Smooth muscle cell (in vitro differentiated cells): Measurements from ENCODE around the gene CLEC2L. TPM values are rescaled to one million over a fixed set of nuclear protein-coding genes. Genes with fewer than 3 reads are reported as not detected.

Source experiments
- DNase-seq: peaks from one replicate; lab custom pipeline; 2025; ENCODE audit not compliant: unreplicated experiment; lab: John Stamatoyannopoulos, UW
- H2AFZ ChIP-seq: fragments of 200-600 bp; sonication (generic); 2 replicates; pipeline ENCODE4 v1.6.0; 2016; ENCODE audit warnings: antibody characterized with exemption, low read depth, mild to moderate bottlenecking
- H3F3A ChIP-seq: fragments of 200-600 bp; sonication (generic); 2 replicates; pipeline ENCODE4 v1.6.0; 2017; ENCODE audit warnings: antibody characterized with exemption, low read depth
- H3K27ac ChIP-seq: fragments of 200-600 bp; sonication (generic); 2 replicates; pipeline ENCODE4 v1.5.1; 2016; ENCODE audit warnings: low read depth, mild to moderate bottlenecking
- H3K27me3 ChIP-seq: fragments of 200-600 bp; sonication (generic); 2 replicates; pipeline ENCODE4 v1.6.1; 2016; ENCODE audit warnings: low read depth, mild to moderate bottlenecking
- H3K36me3 ChIP-seq: fragments of 200-600 bp; sonication (generic); 2 replicates; pipeline ENCODE4 v1.5.1; 2016; ENCODE audit warnings: low read depth
- H3K4me1 ChIP-seq: fragments of 200-600 bp; sonication (generic); 2 replicates; pipeline ENCODE4 v1.5.1; 2016; ENCODE audit warnings: low read depth
- H3K4me2 ChIP-seq: fragments of 200-600 bp; sonication (generic); 2 replicates; pipeline ENCODE4 v1.6.0; 2016; ENCODE audit warnings: mild to moderate bottlenecking
- H3K4me3 ChIP-seq: fragments of 200-600 bp; sonication (generic); 2 replicates; pipeline ENCODE4 v1.5.1; 2016; ENCODE audit warnings: mild to moderate bottlenecking
- H3K79me2 ChIP-seq: fragments of 200-600 bp; sonication (generic); 2 replicates; pipeline ENCODE4 v1.6.0; 2016; ENCODE audit warnings: low read depth, mild to moderate bottlenecking
- H3K9ac ChIP-seq: fragments of 200-600 bp; sonication (generic); 2 replicates; pipeline ENCODE4 v1.6.0; 2016; ENCODE audit warnings: low read depth
- H3K9me3 ChIP-seq: fragments of 200-600 bp; sonication (generic); replicated peaks from 2 replicates; pipeline ENCODE4 v1.5.1; 2016; ENCODE audit warnings: low read depth
- H4K20me1 ChIP-seq: fragments of 200-600 bp; sonication (generic); 2 replicates; pipeline ENCODE4 v1.6.0; 2016; ENCODE audit warnings: low read depth
- WGBS: methylation state at CpG from one replicate; pipeline ENCODE4 v1.1.7; 2016; ENCODE audit warnings: low lambda C conversion rate; 5-methylcytosine and 5-hydroxymethylcytosine counted together
- polyA plus RNA-seq: library from polyadenylated mRNA; unstranded; fragments of >200 nt; fragmentation: Nextera tagmentation; extraction: Ambion mirVana; gene quantifications from 2 replicates; pipeline ENCODE4 v1.2.1, GENCODE V29; 2016
- total RNA-seq: library from RNA; depleted of rRNA; stranded (reverse); fragments of >200 nt; gene quantifications from 2 replicates; pipeline ENCODE4 v1.2.3, GENCODE V29; 2014
- TF ChIP-seq, protein P1 (sequence below): fragments of 200-600 bp; sonication (generic); IDR thresholded peaks from 2 replicates; pipeline ENCODE4 v1.5.1; 2017; ENCODE audit warnings: borderline replicate concordance, mild to moderate bottlenecking, antibody characterized with exemption; ENCODE audit not compliant: insufficient read depth, poor library complexity, severe bottlenecking

Gene CLEC2L
- total and polyA plus RNA-seq, 2 experiments from 2014 or later = not detected

DNA sequence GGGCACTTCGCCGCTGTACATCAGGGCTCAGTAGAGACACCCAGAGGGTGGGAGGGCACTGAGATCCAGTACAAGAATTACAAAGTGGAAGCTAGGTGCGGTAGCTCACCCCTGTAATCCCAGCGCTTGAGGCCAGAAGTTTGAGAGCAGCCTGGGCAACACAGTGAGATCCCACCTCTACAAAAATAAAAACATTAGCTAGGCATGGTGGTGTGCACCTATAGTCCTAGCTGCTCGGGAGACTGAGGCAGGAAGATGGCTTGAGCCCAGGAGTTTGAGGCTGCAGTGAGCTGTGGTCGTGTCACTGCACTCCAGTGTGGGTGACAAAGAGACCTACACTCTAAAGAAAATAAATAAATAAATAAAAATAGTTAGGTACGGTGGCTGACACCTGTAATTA is 64.0 kb downstream of the CLEC2L start:
- Histone ChIP-seq H3K4me2 (no peak overlapping the region), H2AFZ (no peak overlapping the region), H3K9ac (no peak overlapping the region), H3K27ac (no peak overlapping the region), H3K4me3 (no peak overlapping the region), H3K4me1 (no peaks in the 10 kb centered on the region), H3K79me2 (no peaks in the 10 kb centered on the region), H3K36me3 (no peaks in the 10 kb centered on the region), H3K27me3 (no peaks in the 10 kb centered on the region), H4K20me1 (no peaks in the 10 kb centered on the region), H3F3A (no peaks in the 10 kb centered on the region), H3K9me3 (no peaks in the 10 kb centered on the region)
- 95% methylated on average over 7 of the region's 7 CpGs for WGBS
- TF ChIP-seq, protein P1, sequence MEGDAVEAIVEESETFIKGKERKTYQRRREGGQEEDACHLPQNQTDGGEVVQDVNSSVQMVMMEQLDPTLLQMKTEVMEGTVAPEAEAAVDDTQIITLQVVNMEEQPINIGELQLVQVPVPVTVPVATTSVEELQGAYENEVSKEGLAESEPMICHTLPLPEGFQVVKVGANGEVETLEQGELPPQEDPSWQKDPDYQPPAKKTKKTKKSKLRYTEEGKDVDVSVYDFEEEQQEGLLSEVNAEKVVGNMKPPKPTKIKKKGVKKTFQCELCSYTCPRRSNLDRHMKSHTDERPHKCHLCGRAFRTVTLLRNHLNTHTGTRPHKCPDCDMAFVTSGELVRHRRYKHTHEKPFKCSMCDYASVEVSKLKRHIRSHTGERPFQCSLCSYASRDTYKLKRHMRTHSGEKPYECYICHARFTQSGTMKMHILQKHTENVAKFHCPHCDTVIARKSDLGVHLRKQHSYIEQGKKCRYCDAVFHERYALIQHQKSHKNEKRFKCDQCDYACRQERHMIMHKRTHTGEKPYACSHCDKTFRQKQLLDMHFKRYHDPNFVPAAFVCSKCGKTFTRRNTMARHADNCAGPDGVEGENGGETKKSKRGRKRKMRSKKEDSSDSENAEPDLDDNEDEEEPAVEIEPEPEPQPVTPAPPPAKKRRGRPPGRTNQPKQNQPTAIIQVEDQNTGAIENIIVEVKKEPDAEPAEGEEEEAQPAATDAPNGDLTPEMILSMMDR = no peak
- no peak for DNase-seq

DNA sequence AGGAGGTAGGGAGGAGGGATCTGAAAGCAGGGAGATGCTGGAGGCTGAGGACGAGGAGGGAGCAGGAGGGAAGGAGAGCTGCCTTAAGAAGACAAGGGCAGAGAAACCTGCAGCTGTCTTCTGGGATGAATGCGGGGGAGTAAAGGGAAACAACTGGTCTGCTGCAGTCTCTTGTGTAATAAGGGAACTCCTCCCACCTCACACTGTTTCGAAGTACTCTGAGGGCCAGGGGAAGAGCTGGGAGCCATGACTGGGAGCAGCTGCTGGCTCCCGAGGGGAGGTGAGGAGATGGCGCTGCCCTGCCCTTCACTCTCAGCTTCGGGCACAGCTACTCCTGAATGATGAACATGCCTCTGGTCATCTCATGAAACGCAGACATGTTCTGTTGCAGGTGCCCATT is 65.1 kb downstream of the CLEC2L start:
- 81% methylated on average over 7 of the region's 7 CpGs for WGBS
- TF ChIP-seq, protein P1 = no peak
- Histone ChIP-seq H3F3A (no peaks in the 10 kb centered on the region), H3K9me3 (no peaks in the 10 kb centered on the region), H3K36me3 (no peaks in the 10 kb centered on the region), H4K20me1 (no peaks in the 10 kb centered on the region), H3K4me3 (no peak overlapping the region), H2AFZ (no peak overlapping the region), H3K4me2 (no peak overlapping the region), H3K4me1 (no peaks in the 10 kb centered on the region), H3K27ac (no peak overlapping the region), H3K79me2 (no peaks in the 10 kb centered on the region), H3K27me3 (no peaks in the 10 kb centered on the region), H3K9ac (no peak overlapping the region)
- DNase-seq = no peak

DNA sequence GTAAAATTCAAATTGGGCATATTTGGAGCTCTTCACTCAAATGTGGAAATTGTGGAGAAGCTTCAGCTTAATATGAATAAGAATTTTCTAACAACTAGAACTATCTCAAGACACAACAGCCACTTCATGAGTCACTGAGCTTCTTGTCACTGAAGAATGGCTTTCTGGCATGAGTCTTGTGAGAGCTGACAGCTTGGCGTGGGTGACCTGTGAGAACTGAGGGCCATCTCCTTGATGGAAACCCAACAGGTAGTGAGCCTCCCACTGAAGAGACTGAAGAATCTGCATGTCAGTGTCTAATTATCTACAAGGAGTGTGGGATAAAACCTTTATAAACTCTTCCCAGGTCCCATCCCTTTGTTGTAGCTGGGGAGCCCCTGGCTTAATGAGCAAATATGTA is 66.0 kb downstream of the CLEC2L start:
- Histone ChIP-seq H3K4me2 (no peak overlapping the region), H4K20me1 (no peaks in the 10 kb centered on the region), H3F3A (no peaks in the 10 kb centered on the region), H3K4me1 (no peaks in the 10 kb centered on the region), H3K9ac (no peak overlapping the region), H3K4me3 (no peak overlapping the region), H3K9me3 (no peaks in the 10 kb centered on the region), H3K79me2 (no peaks in the 10 kb centered on the region), H2AFZ (no peak overlapping the region), H3K36me3 (no peaks in the 10 kb centered on the region), H3K27ac (no peak overlapping the region), H3K27me3 (no peaks in the 10 kb centered on the region)
- TF ChIP-seq, protein P1 = no peak
- 96% methylated on average over 1 of the region's 1 CpG for WGBS
- DNase-seq = no peak

DNA sequence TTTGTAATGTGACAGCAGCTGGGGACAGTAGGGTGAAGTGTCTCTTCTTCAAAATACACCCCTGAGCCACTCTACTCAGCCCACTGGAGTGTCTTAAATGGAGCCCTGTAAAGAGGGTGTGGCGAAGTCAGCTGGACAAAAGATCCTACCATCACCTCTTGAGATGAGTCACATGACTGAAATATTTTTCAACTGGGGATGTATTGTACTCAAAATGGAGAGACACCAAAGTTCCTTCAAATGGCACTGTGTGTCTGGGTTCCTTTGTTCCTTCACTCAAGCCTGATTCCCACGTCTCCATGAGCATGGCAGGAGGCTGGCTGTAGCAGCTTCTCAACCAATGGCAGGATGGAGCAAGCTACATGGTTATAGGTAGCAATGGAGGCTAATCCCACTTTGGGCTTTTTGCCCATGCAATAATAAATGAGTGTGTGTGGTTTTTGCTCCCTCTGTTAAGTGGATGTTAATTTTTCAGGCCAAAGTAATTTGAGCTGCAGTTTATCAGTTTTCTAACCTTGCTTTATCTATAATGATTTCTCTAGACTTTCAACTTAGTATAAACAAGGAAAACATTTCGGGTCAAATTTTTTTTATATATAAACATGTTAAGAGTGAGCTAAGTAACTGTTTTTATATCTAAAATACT is 68.2 kb downstream of the CLEC2L start:
- Histone ChIP-seq H3K27me3 (no peaks in the 10 kb centered on the region), H3K4me2 (no peak overlapping the region), H3K36me3 (peaks cover 8% of the 10 kb centered on the region), H3K4me3 (no peak overlapping the region), H3K27ac (no peak overlapping the region), H3K9ac (no peak overlapping the region), H3K4me1 (no peaks in the 10 kb centered on the region), H3K79me2 (no peaks in the 10 kb centered on the region), H3F3A (no peaks in the 10 kb centered on the region), H3K9me3 (no peaks in the 10 kb centered on the region), H4K20me1 (no peaks in the 10 kb centered on the region), H2AFZ (no peak overlapping the region)
- TF ChIP-seq, protein P1 = no peak
- DNase-seq = no peak
- WGBS = 94% methylated on average over 3 of the region's 3 CpGs
